HG03196 (cell line): ENCODE results near the gene SYNDIG1.

Experiments used
- ATAC-seq: cut with Tn5 transposase; IDR thresholded peaks from one replicate; pipeline ENCODE4 v1.9.1; 2021; ENCODE audit not compliant: unreplicated experiment

The SYNDIG1 gene

GRCh38 chr20:24672181-24672880, 202.9 kb downstream of the SYNDIG1 start:
- ATAC-seq: no peak

- ATAC-seq: no peak
Measured at GRCh38 chr20:24672886-24673677, 203.7 kb downstream of the SYNDIG1 start.

- no peak for ATAC-seq
Measured at GRCh38 chr20:24673678-24674570, 204.5 kb downstream of the SYNDIG1 start.

- ATAC-seq: no peak
Measured at GRCh38 chr20:24674921-24675605, 205.6 kb downstream of the SYNDIG1 start.

GRCh38 chr20:24675651-24676352, 206.4 kb downstream of the SYNDIG1 start:
- ATAC-seq: no peak

GRCh38 chr20:24676353-24676977, 207.0 kb downstream of the SYNDIG1 start:
- ATAC-seq: no peak

GRCh38 chr20:24676978-24677370, 207.5 kb downstream of the SYNDIG1 start:
- no peak for ATAC-seq

- no peak for ATAC-seq
Measured at GRCh38 chr20:24677626-24678315, 208.3 kb downstream of the SYNDIG1 start.

- no peak for ATAC-seq
Measured at GRCh38 chr20:24678351-24679106, 209.1 kb downstream of the SYNDIG1 start.

GRCh38 chr20:24679448-24680047, 210.1 kb downstream of the SYNDIG1 start:
- ATAC-seq: no peak

- no peak for ATAC-seq
Measured at GRCh38 chr20:24681634-24682495, 212.4 kb downstream of the SYNDIG1 start.

GRCh38 chr20:24682496-24682985, 213.1 kb downstream of the SYNDIG1 start:
- no peak for ATAC-seq

GRCh38 chr20:24683676-24684075, 214.2 kb downstream of the SYNDIG1 start:
- ATAC-seq: no peak

GRCh38 chr20:24684421-24684871, 215.0 kb downstream of the SYNDIG1 start:
- ATAC-seq: no peak

GRCh38 chr20:24684956-24685691, 215.7 kb downstream of the SYNDIG1 start:
- no peak for ATAC-seq

GRCh38 chr20:24685736-24686135, 216.3 kb downstream of the SYNDIG1 start:
- ATAC-seq: no peak
